Gastrocnemius medialis (tissue), 4 donors: ENCODE measurements around the gene TIGD3. TPM values are rescaled to one million over a fixed set of nuclear protein-coding genes. Genes with fewer than 3 reads are reported as not detected.

Experiments used
- ATAC-seq, 2 donors: fragments of 150-250 bp; one replicate each; pipeline ENCODE4 v1.9.1; 2016
- DNase-seq, 2 donors: peaks; one replicate each; pipeline ENCODE4 v3.0.0-alpha.2; 2019
- H3K27ac ChIP-seq, 4 donors: fragments of 200-600 bp; sonication (generic); 1 replicate in 1 of 4; 2 replicates in 3 of 4; pipeline ENCODE4 v1.5.1; 2016 to 2018; ENCODE audit warnings: mild to moderate bottlenecking in 2 of 4, moderate library complexity in 1 of 4
- H3K27me3 ChIP-seq, 3 donors: fragments of 200-600 bp; sonication (generic) in 2 of 3; 1 replicate in 1 of 3; 2 replicates in 2 of 3; pipeline versions ENCODE4 v1.5.1 to v1.6.0; 2016 to 2019; ENCODE audit warnings: mild to moderate bottlenecking in 1 of 3, moderate library complexity in 1 of 3
- H3K36me3 ChIP-seq, 2 donors: fragments of 200-600 bp; sonication (generic) in 1 of 2; one replicate each; pipeline ENCODE4 v1.5.1; 2017 to 2018
- H3K4me1 ChIP-seq, 2 donors: fragments of 200-600 bp; sonication (generic) in 1 of 2; one replicate each; pipeline ENCODE4 v1.5.1; 2016 to 2017; ENCODE audit warnings: mild to moderate bottlenecking in 2 of 2
- H3K4me3 ChIP-seq, 4 donors: fragments of 200-600 bp; sonication (generic) in 3 of 4; 1 replicate in 1 of 4; 2 replicates in 3 of 4; pipeline ENCODE4 v1.5.1; 2016 to 2019; ENCODE audit warnings: mild to moderate bottlenecking in 2 of 4
- H3K9me3 ChIP-seq, 3 donors: fragments of 200-600 bp; sonication (generic) in 2 of 3; 1 replicate in 1 of 3; 2 replicates in 2 of 3; pipeline ENCODE4 v1.5.1; 2016 to 2019
- POLR2A ChIP-seq, 2 donors: fragments of 450-650 bp; IDR thresholded peaks; one replicate each; pipeline ENCODE4 v1.6.1; 2017; ENCODE audit warnings: antibody characterized with exemption in 2 of 2, mild to moderate bottlenecking in 2 of 2, moderate library complexity in 2 of 2
- in situ Hi-C, 4 donors: fragments of 200-750 bp; cut with MboI; loops; one replicate each; pipeline versions ENCODE4 v1.15.0 to v1.8.0; 2017; ENCODE audit warnings: low sequenced_read_pairs in 4 of 4
- intact Hi-C: fragments of 100-400 bp; cut with DNase I; formaldehyde crosslinking; loops from one replicate; pipeline ENCODE4 v1.15.1; 2023; ENCODE audit warnings: low total_unique reads
- total RNA-seq, 4 donors: library from RNA; depleted of rRNA; stranded (reverse); fragments of >200 nt; gene quantifications; one replicate each; pipeline versions ENCODE4 v1.1.0 to v1.2.3, GENCODE V29; 2016
- TF ChIP-seq, protein P1 (sequence below), 5 experiments: fragments of 450-650 bp in 3 of 5; fragments of 200-600 bp in 2 of 5; sonication (generic) in 2 of 5; IDR thresholded peaks in 4 of 5; conservative IDR thresholded peaks in 1 of 5; 1 replicate in 4 of 5; 2 replicates in 1 of 5; pipeline ENCODE4 v1.5.1; 2016 to 2019; ENCODE audit warnings: antibody characterized with exemption in 5 of 5, mild to moderate bottlenecking in 3 of 5, moderate library complexity in 3 of 5

TIGD3 gene
- total RNA-seq, 4 donors from 2014 or later = 0.16 to 0.71 (median 0.48) TPM

- TF ChIP-seq POLR2A (IDR thresholded peaks at IDR 0.05) = no peak
- TF ChIP-seq, protein P1, sequence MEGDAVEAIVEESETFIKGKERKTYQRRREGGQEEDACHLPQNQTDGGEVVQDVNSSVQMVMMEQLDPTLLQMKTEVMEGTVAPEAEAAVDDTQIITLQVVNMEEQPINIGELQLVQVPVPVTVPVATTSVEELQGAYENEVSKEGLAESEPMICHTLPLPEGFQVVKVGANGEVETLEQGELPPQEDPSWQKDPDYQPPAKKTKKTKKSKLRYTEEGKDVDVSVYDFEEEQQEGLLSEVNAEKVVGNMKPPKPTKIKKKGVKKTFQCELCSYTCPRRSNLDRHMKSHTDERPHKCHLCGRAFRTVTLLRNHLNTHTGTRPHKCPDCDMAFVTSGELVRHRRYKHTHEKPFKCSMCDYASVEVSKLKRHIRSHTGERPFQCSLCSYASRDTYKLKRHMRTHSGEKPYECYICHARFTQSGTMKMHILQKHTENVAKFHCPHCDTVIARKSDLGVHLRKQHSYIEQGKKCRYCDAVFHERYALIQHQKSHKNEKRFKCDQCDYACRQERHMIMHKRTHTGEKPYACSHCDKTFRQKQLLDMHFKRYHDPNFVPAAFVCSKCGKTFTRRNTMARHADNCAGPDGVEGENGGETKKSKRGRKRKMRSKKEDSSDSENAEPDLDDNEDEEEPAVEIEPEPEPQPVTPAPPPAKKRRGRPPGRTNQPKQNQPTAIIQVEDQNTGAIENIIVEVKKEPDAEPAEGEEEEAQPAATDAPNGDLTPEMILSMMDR (IDR thresholded peaks at IDR 0.05 in 4 of 5, conservative IDR thresholded peaks at IDR 0.05 in 1 of 5) = no peak
- intact Hi-C loops = no loop called here
- no peak for ATAC-seq
Measured at GRCh38 chr11:65357856-65358356, 3.4 kb downstream of the TIGD3 start.

GRCh38 chr11:65362320-65362931 is 7.9 kb downstream of the TIGD3 start:
- Histone ChIP-seq H3K4me1 (peaks cover 9 to 18% of the 10 kb centered on the region in 2 donors), H3K9me3 (no peaks in the 10 kb centered on the region), H3K36me3 (no peaks in the 10 kb centered on the region), H3K27me3 (no peaks in the 10 kb centered on the region), H3K27ac (no peak overlapping the region), H3K4me3 (no peak overlapping the region)
- intact Hi-C loops (no loop called here), in situ Hi-C loops (loop anchor here in 1 of 4 donors (10.0 kb wide), 1 partner anchor 52 kb away; no protein-coding TSS in a partner anchor)
- DNase-seq (no peak), ATAC-seq (no peak)
- TF ChIP-seq, protein P1 (IDR thresholded peaks at IDR 0.05 in 4 of 5, conservative IDR thresholded peaks at IDR 0.05 in 1 of 5) = no peak
- TF ChIP-seq POLR2A (IDR thresholded peaks at IDR 0.05) = no peak

More at GRCh38 chr11:65357856-65358356, 3.4 kb downstream of the TIGD3 start:
- no peaks in the 10 kb centered on the region for H3K36me3 ChIP-seq
- H3K4me3 ChIP-seq = no peak overlapping the region
- H3K27me3 ChIP-seq = no peaks in the 10 kb centered on the region
- in situ Hi-C loops = no loop called here
- H3K27ac ChIP-seq = peak overlapping the region in 1 of 4 donors; percentile 2
- DNase-seq = no peak
- H3K4me1 ChIP-seq = peaks cover 30 to 34% of the 10 kb centered on the region in 2 donors
- no peaks in the 10 kb centered on the region for H3K9me3 ChIP-seq

DNA sequence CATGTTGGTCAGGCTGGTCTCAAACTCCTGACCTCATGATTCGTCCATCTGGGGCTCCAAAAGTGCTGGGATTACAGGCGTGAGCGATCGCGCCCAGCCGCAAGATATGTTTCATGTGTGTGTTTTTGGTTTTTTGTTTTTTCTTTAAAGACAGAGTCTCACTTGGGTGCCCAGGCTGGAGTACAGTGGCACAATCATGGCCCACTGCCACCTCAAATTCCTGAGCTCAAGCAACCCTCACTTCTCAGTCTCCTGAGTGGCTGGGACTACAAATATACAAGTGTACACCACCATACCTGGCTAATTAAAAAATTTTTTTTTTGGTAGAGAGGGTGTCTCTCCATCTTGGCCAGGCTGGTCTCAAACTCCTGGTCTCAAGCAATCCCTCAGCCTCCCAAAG is 8.4 kb downstream of the TIGD3 start:
- H3K27me3 ChIP-seq = no peaks in the 10 kb centered on the region
- H3K27ac ChIP-seq = no peak overlapping the region
- TF ChIP-seq, protein P1 (IDR thresholded peaks at IDR 0.05 in 4 of 5, conservative IDR thresholded peaks at IDR 0.05 in 1 of 5) = no peak
- no peak for TF ChIP-seq POLR2A (IDR thresholded peaks at IDR 0.05)
- no peak overlapping the region for H3K4me3 ChIP-seq
- no peaks in the 10 kb centered on the region for H3K9me3 ChIP-seq
- in situ Hi-C loops = loop anchor here in 1 of 4 donors (10.0 kb wide), 1 partner anchor 52 kb away; no protein-coding TSS in a partner anchor
- H3K36me3 ChIP-seq = no peaks in the 10 kb centered on the region
- ATAC-seq = no peak
- intact Hi-C loops = no loop called here
- DNase-seq = no peak
- peaks cover 9 to 14% of the 10 kb centered on the region in 2 donors for H3K4me1 ChIP-seq

GRCh38 chr11:65363770-65364169 is 9.2 kb downstream of the TIGD3 start:
- H3K36me3 ChIP-seq = no peaks in the 10 kb centered on the region
- DNase-seq (no peak), ATAC-seq (no peak)
- no peak for TF ChIP-seq POLR2A (IDR thresholded peaks at IDR 0.05)
- TF ChIP-seq, protein P1 (IDR thresholded peaks at IDR 0.05 in 4 of 5, conservative IDR thresholded peaks at IDR 0.05 in 1 of 5) = no peak
- intact Hi-C loops (no loop called here), in situ Hi-C loops (loop anchor here in 1 of 4 donors (10.0 kb wide), 1 partner anchor 51 kb away; no protein-coding TSS in a partner anchor)
- H3K9me3 ChIP-seq = no peaks in the 10 kb centered on the region
- H3K4me1 ChIP-seq = peaks cover 9% of the 10 kb centered on the region in 2 donors
- H3K27ac ChIP-seq = no peak overlapping the region
- no peak overlapping the region for H3K4me3 ChIP-seq
- no peaks in the 10 kb centered on the region for H3K27me3 ChIP-seq
